ENCODE data around the gene PINLYP. TPM values are rescaled to one million over a fixed set of nuclear protein-coding genes. Genes with fewer than 3 reads are reported as not detected.
A peak's percentile ranks its signal among the peaks of the same experiment; 100 is the strongest.

The PINLYP gene
- total and polyA plus RNA-seq, 2 of the 13 experiments (the other 11 are each of a cell fraction or from before 2014, with no cell fraction given): 0.21 to 0.24 TPM

DNA sequence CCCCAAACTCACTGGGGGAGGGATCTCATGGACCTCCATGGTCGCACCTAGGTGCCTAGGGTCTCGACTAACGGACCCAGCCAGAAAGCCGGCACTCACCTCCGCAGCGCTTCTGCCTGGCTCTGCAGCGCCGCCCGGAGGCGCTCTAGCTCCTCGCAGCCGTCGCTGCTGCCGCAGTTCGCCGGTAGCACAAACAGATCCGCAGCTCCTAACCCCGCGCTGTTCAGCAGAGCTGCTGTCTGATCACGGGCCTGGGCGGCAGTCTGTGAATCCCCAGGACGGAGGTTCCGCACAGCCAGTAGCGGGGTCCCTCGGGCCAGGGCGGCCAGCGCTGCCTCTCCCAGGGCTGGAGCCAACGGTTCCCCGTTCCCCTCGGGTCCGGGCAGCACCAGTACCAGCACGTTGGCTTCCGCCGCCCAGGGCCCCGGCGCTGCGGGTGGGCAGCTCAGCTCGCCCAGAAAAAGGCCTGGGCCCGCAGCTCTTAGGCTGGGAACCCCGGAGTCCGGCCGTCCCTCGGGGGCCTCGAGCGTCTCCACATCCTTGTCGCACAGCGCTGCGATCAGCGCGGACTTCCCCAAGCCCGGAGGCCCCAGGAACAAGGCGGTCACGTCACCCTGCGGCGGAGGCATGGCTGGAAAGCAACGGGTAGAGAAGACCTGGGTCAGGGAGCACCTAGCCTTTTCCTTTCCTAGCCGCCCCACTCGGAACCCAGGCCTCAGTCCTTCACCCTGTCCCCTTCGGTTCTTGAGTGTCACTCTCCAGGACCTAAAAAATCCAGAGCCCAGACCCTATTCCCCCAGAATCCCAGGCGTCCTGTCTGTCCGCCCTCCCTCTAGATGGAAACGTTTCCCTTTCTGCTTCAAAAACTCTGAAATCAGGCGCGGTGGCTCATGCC lies 19.4 kb downstream of the PINLYP start (continued):
- TF ChIP-seq ZC3H4 (CRISPR knock-in tag; IDR thresholded peaks at IDR 0.05; ENCODE audit: borderline replicate concordance): no peak
- 0 out of 2 replicates have a peak, but pooled peaks have one; percentile 57 for TF ChIP-seq ZNF33A (CRISPR knock-in tag; IDR thresholded peaks at IDR 0.05; ENCODE audit: borderline replicate concordance)
- 0 out of 2 replicates have a peak, but pooled peaks have one; percentile 29 for TF ChIP-seq ZNF772 (CRISPR knock-in tag; IDR thresholded peaks at IDR 0.05)
- peak; percentile 47; the same call in 1 of the 2 replicates for TF ChIP-seq REPIN1 (CRISPR knock-in tag; IDR thresholded peaks at IDR 0.05; ENCODE audit: borderline replicate concordance, low read depth)
- no peak for TF ChIP-seq TOPORS (CRISPR knock-in tag; IDR thresholded peaks at IDR 0.05)
- TF ChIP-seq, protein P1, sequence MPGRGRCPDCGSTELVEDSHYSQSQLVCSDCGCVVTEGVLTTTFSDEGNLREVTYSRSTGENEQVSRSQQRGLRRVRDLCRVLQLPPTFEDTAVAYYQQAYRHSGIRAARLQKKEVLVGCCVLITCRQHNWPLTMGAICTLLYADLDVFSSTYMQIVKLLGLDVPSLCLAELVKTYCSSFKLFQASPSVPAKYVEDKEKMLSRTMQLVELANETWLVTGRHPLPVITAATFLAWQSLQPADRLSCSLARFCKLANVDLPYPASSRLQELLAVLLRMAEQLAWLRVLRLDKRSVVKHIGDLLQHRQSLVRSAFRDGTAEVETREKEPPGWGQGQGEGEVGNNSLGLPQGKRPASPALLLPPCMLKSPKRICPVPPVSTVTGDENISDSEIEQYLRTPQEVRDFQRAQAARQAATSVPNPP (CRISPR knock-in tag; IDR thresholded peaks at IDR 0.05): no peak

DNA sequence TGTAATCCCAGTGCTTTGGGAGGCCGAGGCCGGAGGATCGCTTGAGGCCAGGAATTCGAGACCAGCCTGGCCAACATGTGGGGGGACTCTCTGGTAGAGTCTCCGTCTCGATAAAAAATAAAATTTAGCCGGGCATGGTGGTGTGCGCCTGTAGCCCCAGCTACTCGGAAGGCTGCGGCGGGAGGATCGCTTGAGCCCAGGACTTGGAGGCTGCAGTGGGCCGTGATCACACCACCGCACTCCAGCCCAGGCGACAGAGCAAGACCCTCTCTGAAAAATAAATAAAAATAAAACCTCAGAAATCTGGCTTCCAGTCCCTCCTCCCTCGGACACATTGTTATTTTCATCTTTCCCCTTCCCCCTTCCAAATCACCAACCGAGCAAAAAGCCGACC lies 20.0 kb downstream of the PINLYP start:
- Histone ChIP-seq H3K9me3 (ENCODE audit: low read length) (no peaks in the 10 kb centered on the region), H3K27me3 (ENCODE audit: control insufficient read depth in 1 of 2, insufficient read depth in 2 of 2, low read length in 2 of 2) (no peaks in the 10 kb centered on the region; a peak in 1 of 5 replicates), H3K4me3 (replicated peaks in 1 of 3; ENCODE audit: insufficient read depth in 1 of 3, low read depth in 2 of 3, low read length in 3 of 3) (peak overlapping the region; percentile 74 to 90 (median 84)), H3K79me2 (ENCODE audit: insufficient read depth, low read length) (peaks cover 27% of the 10 kb centered on the region), H3K4me1 (ENCODE audit: insufficient read depth, low read length) (peaks cover 21% of the 10 kb centered on the region), H3K36me3 (replicated peaks in 1 of 2; ENCODE audit: control insufficient read depth in 1 of 2, insufficient read depth in 2 of 2, low read length in 2 of 2) (peaks cover 6 to 22% of the 10 kb centered on the region in 2 experiments; a peak in 4 of 5 replicates), H3K9ac (ENCODE audit: insufficient read depth, low read depth, low read length) (peak overlapping the region; percentile 91), H4K20me1 (ENCODE audit: insufficient read depth, low read length) (peaks cover 2% of the 10 kb centered on the region; the same call in 1 of the 2 replicates), H2AFZ (ENCODE audit: low read length) (no peak overlapping the region), H3K4me2 (ENCODE audit: low read depth, low read length) (peak overlapping the region; percentile 88), H3K27ac (ENCODE audit: extremely low read length, insufficient read depth, low read length) (peak overlapping the region; percentile 72)
- POLR2A ChIA-PET: interaction anchor here (0.8 to 2.4 kb wide), 11 partner anchors 10 to 159 kb away, joined by 3 to 20 read pairs (median 6); partner anchors contain the start of genes SMG9 and ZNF575
- no peak for DNase-seq (ENCODE audit: low spot score)
- CTCF ChIA-PET (ENCODE audit: low intra/inter-chr PET ratio, low total read pairs): interaction anchor here (2.4 kb wide), 1 partner anchor 56 kb away, joined by 12 read pairs; no protein-coding TSS in a partner anchor
- WGBS (ENCODE audit: low lambda C conversion rate): 0% methylated on average over 6 of the region's 18 CpGs
- in situ Hi-C loops (cut with HindIII; ENCODE audit: extremely low pct_ligation_motif_present, low pct_unique_long_range_greater_than_20kb) (loop anchor here (5.0 kb wide), 1 partner anchor 57 kb away; no protein-coding TSS in a partner anchor), intact Hi-C loops (cut with micrococcal nuclease; ENCODE audit: unreplicated experiment) (loop anchor here (10.0 kb wide), 1 partner anchor 71 kb away; the partner anchor contains the start of gene ETHE1)
- BruUV-seq (replicated peaks): TSS peak; percentile 85
- ATAC-seq: peak; percentile 49
- FAIRE-seq: no peak
- TF ChIP-seq ZNF704 (CRISPR knock-in tag; IDR thresholded peaks at IDR 0.05; ENCODE audit: borderline replicate concordance): no peak
- TF ChIP-seq ZNF816 (CRISPR knock-in tag; IDR thresholded peaks at IDR 0.05; ENCODE audit: borderline replicate concordance): 0 out of 2 replicates have a peak, but pooled peaks have one; percentile 5
- TF ChIP-seq KLF15 (CRISPR knock-in tag; IDR thresholded peaks at IDR 0.05; ENCODE audit: borderline replicate concordance): no peak
- 0 out of 2 replicates have a peak, but pooled peaks have one; percentile 9 for TF ChIP-seq ZNF124 (CRISPR knock-in tag; IDR thresholded peaks at IDR 0.05)
- TF ChIP-seq, protein P2, sequence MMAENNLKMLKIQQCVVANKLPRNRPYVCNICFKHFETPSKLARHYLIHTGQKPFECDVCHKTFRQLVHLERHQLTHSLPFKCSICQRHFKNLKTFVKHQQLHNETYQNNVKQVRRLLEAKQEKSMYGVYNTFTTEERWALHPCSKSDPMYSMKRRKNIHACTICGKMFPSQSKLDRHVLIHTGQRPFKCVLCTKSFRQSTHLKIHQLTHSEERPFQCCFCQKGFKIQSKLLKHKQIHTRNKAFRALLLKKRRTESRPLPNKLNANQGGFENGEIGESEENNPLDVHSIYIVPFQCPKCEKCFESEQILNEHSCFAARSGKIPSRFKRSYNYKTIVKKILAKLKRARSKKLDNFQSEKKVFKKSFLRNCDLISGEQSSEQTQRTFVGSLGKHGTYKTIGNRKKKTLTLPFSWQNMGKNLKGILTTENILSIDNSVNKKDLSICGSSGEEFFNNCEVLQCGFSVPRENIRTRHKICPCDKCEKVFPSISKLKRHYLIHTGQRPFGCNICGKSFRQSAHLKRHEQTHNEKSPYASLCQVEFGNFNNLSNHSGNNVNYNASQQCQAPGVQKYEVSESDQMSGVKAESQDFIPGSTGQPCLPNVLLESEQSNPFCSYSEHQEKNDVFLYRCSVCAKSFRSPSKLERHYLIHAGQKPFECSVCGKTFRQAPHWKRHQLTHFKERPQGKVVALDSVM (CRISPR knock-in tag; IDR thresholded peaks at IDR 0.05): peak; percentile 99
- no peak for TF ChIP-seq RXRA (CRISPR knock-in tag; IDR thresholded peaks at IDR 0.05)
- TF ChIP-seq IRF9 (CRISPR knock-in tag; IDR thresholded peaks at IDR 0.05; ENCODE audit: borderline replicate concordance): no peak
- no peak for TF ChIP-seq ZNF326 (CRISPR knock-in tag; IDR thresholded peaks at IDR 0.05; ENCODE audit: borderline replicate concordance)
- no peak for TF ChIP-seq ZNF839 (CRISPR knock-in tag; IDR thresholded peaks at IDR 0.05; ENCODE audit: borderline replicate concordance)

Data from HepG2 (cell line).